ENCODE data around the gene CYTH3. TPM values are rescaled to one million over a fixed set of nuclear protein-coding genes. Genes with fewer than 3 reads are reported as not detected.

The CYTH3 gene
- polyA plus RNA-seq, 1 donor (not counting 4 experiments of a cell fraction or from before 2014, with no cell fraction given), result 28.4 TPM

DNA sequence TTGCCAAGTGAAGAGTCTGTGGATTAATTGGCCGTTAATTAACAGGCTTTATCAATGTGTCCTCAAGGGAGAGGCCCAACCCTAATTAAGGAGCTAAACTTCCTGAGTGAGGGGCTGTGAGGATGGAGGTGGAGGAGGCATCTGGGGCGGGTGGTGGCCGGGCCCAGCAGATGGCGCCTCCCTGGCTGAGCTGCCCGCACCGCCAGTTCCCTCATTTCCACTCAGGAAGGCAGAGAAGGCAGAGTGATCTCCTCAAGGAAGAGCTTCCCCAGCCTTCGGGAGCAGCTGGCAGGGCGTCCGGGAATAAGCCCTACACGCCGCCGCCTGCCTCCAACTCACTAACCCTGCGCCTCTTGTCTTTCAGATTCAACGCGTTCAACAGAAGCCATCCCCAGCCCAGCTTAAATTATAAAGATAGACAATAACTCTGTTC, 112.2 kb downstream of the CYTH3 start:
- H3K9ac ChIP-seq (ENCODE audit: control insufficient read depth, extremely low read depth, insufficient read depth, low read length), result no peak overlapping the region
- H3K36me3 ChIP-seq (ENCODE audit: control insufficient read depth in 2 of 2, extremely low read depth in 1 of 2, insufficient read depth in 2 of 2, low read length in 2 of 2), result peaks cover 20 to 21% of the 10 kb centered on the region in 2 experiments
- no peak for FAIRE-seq

GRCh38 chr7:6159524-6160031, 112.8 kb downstream of the CYTH3 start:
- DNase-seq (ENCODE audit: low read depth, low spot score), result no peak
- FAIRE-seq, result no peak
- Histone ChIP-seq H2AFZ (ENCODE audit: control insufficient read depth, low read length) (no peak overlapping the region), H3K9ac (ENCODE audit: control insufficient read depth, extremely low read depth, insufficient read depth, low read length) (no peak overlapping the region), H3K27me3 (ENCODE audit: control insufficient read depth, extremely low read depth, insufficient read depth, low read length) (no peaks in the 10 kb centered on the region), H3K9me3 (ENCODE audit: control insufficient read depth, low read depth, low read length) (no peaks in the 10 kb centered on the region), H3K4me1 (ENCODE audit: control insufficient read depth, extremely low read depth, insufficient read depth, low read length) (no peaks in the 10 kb centered on the region), H3K9me1 (ENCODE audit: control insufficient read depth, extremely low read depth, insufficient read depth, low read length) (no peaks in the 10 kb centered on the region), H4K20me1 (ENCODE audit: control insufficient read depth, extremely low read depth, insufficient read depth, low read length) (no peaks in the 10 kb centered on the region), H3K27ac (ENCODE audit: control insufficient read depth, insufficient read depth, low read length) (no peak overlapping the region), H3K4me3 (ENCODE audit: control insufficient read depth in 2 of 3, extremely low read depth in 1 of 3, insufficient read depth in 2 of 3, low read depth in 1 of 3, low read length in 3 of 3) (no peak overlapping the region), H3K79me2 (ENCODE audit: control insufficient read depth, insufficient read depth, low read length) (no peaks in the 10 kb centered on the region), H3K36me3 (ENCODE audit: control insufficient read depth in 2 of 2, extremely low read depth in 1 of 2, insufficient read depth in 2 of 2, low read length in 2 of 2) (peaks cover 21 to 24% of the 10 kb centered on the region in 2 experiments), H3K4me2 (ENCODE audit: control insufficient read depth, extremely low read depth, insufficient read depth, low read depth, low read length) (no peak overlapping the region)
- no peak for TF ChIP-seq EZH2 (IDR thresholded peaks at IDR 0.05; ENCODE audit: low read length)
- dilution Hi-C loops (cut with MboI; ENCODE audit: extremely low pct_ligation_motif_present, low sequenced_read_pairs), result no loop called here

More for the DNA sequence above, 112.2 kb downstream of the CYTH3 start:
- H3K9me3 ChIP-seq (ENCODE audit: control insufficient read depth, low read depth, low read length), result no peaks in the 10 kb centered on the region
- dilution Hi-C loops (cut with MboI; ENCODE audit: extremely low pct_ligation_motif_present, low sequenced_read_pairs), result no loop called here
- H3K4me1 ChIP-seq (ENCODE audit: control insufficient read depth, extremely low read depth, insufficient read depth, low read length), result no peaks in the 10 kb centered on the region
- H3K9me1 ChIP-seq (ENCODE audit: control insufficient read depth, extremely low read depth, insufficient read depth, low read length), result no peaks in the 10 kb centered on the region
- no peaks in the 10 kb centered on the region for H4K20me1 ChIP-seq (ENCODE audit: control insufficient read depth, extremely low read depth, insufficient read depth, low read length)
- no peaks in the 10 kb centered on the region for H3K27me3 ChIP-seq (ENCODE audit: control insufficient read depth, extremely low read depth, insufficient read depth, low read length)
- no peaks in the 10 kb centered on the region for H3K79me2 ChIP-seq (ENCODE audit: control insufficient read depth, insufficient read depth, low read length)
- peak; percentile 54 to 77 (median 69) for TF ChIP-seq CTCF (optimal IDR thresholded peaks at IDR 0.05 in 1 of 3, IDR thresholded peaks at IDR 0.05 in 1 of 3, conservative IDR thresholded peaks at IDR 0.05 in 1 of 3; ENCODE audit: extremely low read depth in 1 of 3, insufficient read depth in 2 of 3, low read length in 3 of 3)
- no peak for TF ChIP-seq EZH2 (IDR thresholded peaks at IDR 0.05; ENCODE audit: low read length)
- no peak overlapping the region for H3K4me2 ChIP-seq (ENCODE audit: control insufficient read depth, extremely low read depth, insufficient read depth, low read depth, low read length)
- H3K27ac ChIP-seq (ENCODE audit: control insufficient read depth, insufficient read depth, low read length), result no peak overlapping the region
- no peak for DNase-seq (ENCODE audit: low read depth, low spot score)
- H3K4me3 ChIP-seq (ENCODE audit: control insufficient read depth in 2 of 3, extremely low read depth in 1 of 3, insufficient read depth in 2 of 3, low read depth in 1 of 3, low read length in 3 of 3), result no peak overlapping the region
- H2AFZ ChIP-seq (ENCODE audit: control insufficient read depth, low read length), result no peak overlapping the region

GRCh38 chr7:6159097-6159483, 113.3 kb downstream of the CYTH3 start:
- H3K4me2 ChIP-seq (ENCODE audit: control insufficient read depth, extremely low read depth, insufficient read depth, low read depth, low read length), result no peak overlapping the region
- H3K4me1 ChIP-seq (ENCODE audit: control insufficient read depth, extremely low read depth, insufficient read depth, low read length), result no peaks in the 10 kb centered on the region
- dilution Hi-C loops (cut with MboI; ENCODE audit: extremely low pct_ligation_motif_present, low sequenced_read_pairs), result no loop called here

More at GRCh38 chr7:6159097-6159483, 113.3 kb downstream of the CYTH3 start:
- H3K9me1 ChIP-seq (ENCODE audit: control insufficient read depth, extremely low read depth, insufficient read depth, low read length), result no peaks in the 10 kb centered on the region
- H3K79me2 ChIP-seq (ENCODE audit: control insufficient read depth, insufficient read depth, low read length), result no peaks in the 10 kb centered on the region
- H3K9ac ChIP-seq (ENCODE audit: control insufficient read depth, extremely low read depth, insufficient read depth, low read length), result no peak overlapping the region
- H3K36me3 ChIP-seq (ENCODE audit: control insufficient read depth in 2 of 2, extremely low read depth in 1 of 2, insufficient read depth in 2 of 2, low read length in 2 of 2), result peaks cover 19 to 24% of the 10 kb centered on the region in 2 experiments
- H3K27me3 ChIP-seq (ENCODE audit: control insufficient read depth, extremely low read depth, insufficient read depth, low read length), result no peaks in the 10 kb centered on the region
- H4K20me1 ChIP-seq (ENCODE audit: control insufficient read depth, extremely low read depth, insufficient read depth, low read length), result no peaks in the 10 kb centered on the region
- no peaks in the 10 kb centered on the region for H3K9me3 ChIP-seq (ENCODE audit: control insufficient read depth, low read depth, low read length)
- H3K4me3 ChIP-seq (ENCODE audit: control insufficient read depth in 2 of 3, extremely low read depth in 1 of 3, insufficient read depth in 2 of 3, low read depth in 1 of 3, low read length in 3 of 3), result no peak overlapping the region
- TF ChIP-seq CTCF (optimal IDR thresholded peaks at IDR 0.05 in 1 of 3, IDR thresholded peaks at IDR 0.05 in 1 of 3, conservative IDR thresholded peaks at IDR 0.05 in 1 of 3; ENCODE audit: extremely low read depth in 1 of 3, insufficient read depth in 2 of 3, low read length in 3 of 3) (no peak), EZH2 (IDR thresholded peaks at IDR 0.05; ENCODE audit: low read length) (no peak)
- DNase-seq (ENCODE audit: low read depth, low spot score) (no peak), FAIRE-seq (no peak)
- no peak overlapping the region for H2AFZ ChIP-seq (ENCODE audit: control insufficient read depth, low read length)
- H3K27ac ChIP-seq (ENCODE audit: control insufficient read depth, insufficient read depth, low read length), result no peak overlapping the region
